Coronary artery (tissue), 2 donors: Measurements from ENCODE around the gene MAGI2.
"Not testable (repeated sequence)": the region's sequence is repeated elsewhere in the genome, so short reads cannot be mapped to it uniquely, and the experiment has no call there.

Experiments used
- DNase-seq: peaks from one replicate; pipeline ENCODE4 v3.0.0-alpha.2; 2017; ENCODE audit warnings: low spot score
- H3K27ac ChIP-seq, 2 donors: fragments of 200-600 bp; sonication (generic); one replicate each; pipeline ENCODE4 v1.5.1; 2016 to 2019
- H3K4me3 ChIP-seq: fragments of 200-600 bp; sonication (generic); 2 replicates; pipeline ENCODE4 v1.5.1; 2016; ENCODE audit warnings: mild to moderate bottlenecking, moderate library complexity
- TF ChIP-seq, protein P1 (sequence below): fragments of 200-600 bp; sonication (generic); IDR thresholded peaks from one replicate; pipeline ENCODE4 v1.5.1; 2019; ENCODE audit warnings: antibody characterized with exemption

MAGI2 gene

DNA sequence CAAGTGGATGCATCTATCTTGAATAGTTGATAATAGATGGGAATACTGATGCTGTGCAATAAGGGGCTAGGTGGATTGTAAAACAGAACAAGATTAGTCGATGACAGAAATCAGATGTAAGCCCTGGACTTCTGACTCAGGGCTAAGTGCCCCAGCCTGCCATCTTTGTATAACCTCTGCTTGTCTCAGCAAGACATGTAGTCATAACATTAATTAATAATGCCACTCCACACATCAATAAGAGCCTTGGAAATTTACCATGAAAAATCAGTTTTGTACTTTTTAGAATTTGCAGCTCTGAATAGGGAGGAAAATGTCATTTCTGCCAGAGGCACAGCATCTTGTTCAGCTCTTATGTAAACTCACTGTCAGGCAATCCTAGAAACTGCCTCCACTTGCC, 1125.7 kb downstream of the MAGI2 start:
- Histone ChIP-seq H3K4me3 (no peak overlapping the region), H3K27ac (no peak overlapping the region)
- DNase-seq = no peak
- TF ChIP-seq, protein P1, sequence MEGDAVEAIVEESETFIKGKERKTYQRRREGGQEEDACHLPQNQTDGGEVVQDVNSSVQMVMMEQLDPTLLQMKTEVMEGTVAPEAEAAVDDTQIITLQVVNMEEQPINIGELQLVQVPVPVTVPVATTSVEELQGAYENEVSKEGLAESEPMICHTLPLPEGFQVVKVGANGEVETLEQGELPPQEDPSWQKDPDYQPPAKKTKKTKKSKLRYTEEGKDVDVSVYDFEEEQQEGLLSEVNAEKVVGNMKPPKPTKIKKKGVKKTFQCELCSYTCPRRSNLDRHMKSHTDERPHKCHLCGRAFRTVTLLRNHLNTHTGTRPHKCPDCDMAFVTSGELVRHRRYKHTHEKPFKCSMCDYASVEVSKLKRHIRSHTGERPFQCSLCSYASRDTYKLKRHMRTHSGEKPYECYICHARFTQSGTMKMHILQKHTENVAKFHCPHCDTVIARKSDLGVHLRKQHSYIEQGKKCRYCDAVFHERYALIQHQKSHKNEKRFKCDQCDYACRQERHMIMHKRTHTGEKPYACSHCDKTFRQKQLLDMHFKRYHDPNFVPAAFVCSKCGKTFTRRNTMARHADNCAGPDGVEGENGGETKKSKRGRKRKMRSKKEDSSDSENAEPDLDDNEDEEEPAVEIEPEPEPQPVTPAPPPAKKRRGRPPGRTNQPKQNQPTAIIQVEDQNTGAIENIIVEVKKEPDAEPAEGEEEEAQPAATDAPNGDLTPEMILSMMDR = no peak

GRCh38 chr7:78326876-78327275, 1126.6 kb downstream of the MAGI2 start:
- no peak for DNase-seq

DNA sequence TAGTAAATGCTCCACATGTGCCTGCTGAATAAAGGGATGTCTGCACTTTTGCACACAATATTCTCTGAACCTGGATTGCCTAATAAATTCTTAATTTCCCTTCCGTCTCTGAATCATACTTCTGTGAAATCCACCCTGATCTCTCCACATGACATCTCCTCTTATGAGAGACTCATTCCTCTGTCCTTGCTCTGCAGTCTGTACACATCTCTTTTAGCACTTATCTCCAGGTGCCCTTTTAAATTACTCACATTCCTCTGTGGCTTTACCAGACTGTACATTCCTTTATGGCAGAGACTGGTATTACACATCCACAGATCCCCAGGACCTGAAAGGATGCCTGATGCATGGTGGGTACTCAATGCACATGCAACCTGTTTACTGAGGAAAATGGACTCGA, 1127.3 kb downstream of the MAGI2 start:
- no peak overlapping the region for H3K4me3 ChIP-seq
- TF ChIP-seq, protein P1 = no peak
- H3K27ac ChIP-seq = no peak overlapping the region
- DNase-seq = no peak

More at GRCh38 chr7:78326876-78327275, 1126.6 kb downstream of the MAGI2 start:
- no peak overlapping the region for H3K4me3 ChIP-seq
- no peak overlapping the region for H3K27ac ChIP-seq
- TF ChIP-seq, protein P1 = no peak

- TF ChIP-seq, protein P1 = no peak
- Histone ChIP-seq H3K4me3 (no peak overlapping the region), H3K27ac (no peak overlapping the region)
- no peak for DNase-seq
Measured at GRCh38 chr7:78323118-78323517, 1130.3 kb downstream of the MAGI2 start.

DNA sequence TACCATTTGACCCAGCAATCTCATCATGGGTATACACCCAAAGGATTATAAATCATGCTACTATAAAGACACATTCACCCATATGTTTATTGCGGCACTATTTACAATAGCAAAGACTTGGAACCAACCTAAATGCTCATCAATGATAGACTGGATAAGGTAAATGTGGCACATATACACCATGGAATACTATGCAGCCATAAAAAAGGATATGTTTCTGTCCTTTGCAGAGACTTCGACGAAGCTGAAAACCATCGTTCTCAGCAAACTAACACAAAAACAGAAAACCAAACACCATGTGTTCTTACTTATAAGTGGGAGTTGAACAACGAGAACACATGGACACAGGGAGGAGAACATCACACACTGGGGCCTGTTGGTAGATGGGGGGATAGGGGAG, 1131.2 kb downstream of the MAGI2 start:
- not testable (repeated sequence) for DNase-seq, H3K27ac ChIP-seq, H3K4me3 ChIP-seq

GRCh38 chr7:78317371-78317770, 1136.1 kb downstream of the MAGI2 start:
- no peak for DNase-seq
- no peak overlapping the region for H3K4me3 ChIP-seq
- TF ChIP-seq, protein P1 = no peak
- H3K27ac ChIP-seq = no peak overlapping the region

DNA sequence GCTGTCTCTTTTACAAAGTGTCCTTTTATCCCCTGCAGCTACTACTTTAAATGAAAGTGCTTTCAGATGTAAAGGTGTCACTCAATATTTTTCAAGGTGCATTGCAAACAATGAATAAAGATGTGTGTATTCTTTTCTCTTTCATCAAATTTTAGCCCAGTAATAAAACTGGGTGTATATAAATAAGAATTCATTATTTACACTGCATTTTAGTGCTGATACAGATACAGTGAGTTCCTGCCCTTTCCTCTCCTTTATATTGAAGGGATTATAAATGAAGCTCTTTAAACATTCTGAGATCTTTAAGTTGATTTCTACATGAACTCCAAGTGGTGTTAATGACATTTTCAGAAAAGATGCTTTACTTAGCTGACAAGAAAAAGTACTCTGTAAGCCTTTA, 1137.4 kb downstream of the MAGI2 start:
- TF ChIP-seq, protein P1 = no peak
- Histone ChIP-seq H3K27ac (no peak overlapping the region), H3K4me3 (no peak overlapping the region)
- no peak for DNase-seq

GRCh38 chr7:78315119-78315518, 1138.3 kb downstream of the MAGI2 start:
- DNase-seq = no peak

More at GRCh38 chr7:78315119-78315518, 1138.3 kb downstream of the MAGI2 start:
- Histone ChIP-seq H3K27ac (no peak overlapping the region), H3K4me3 (no peak overlapping the region)
- TF ChIP-seq, protein P1 = no peak
